SK-N-SH treated with all-trans-retinoic acid at 6 μM for 48 hours (cell line): ENCODE data around the gene HDDC3.

ENCODE experiments used
- ARNTL ChIP-seq: fragments of 450-650 bp; formaldehyde crosslinking; IDR thresholded peaks from 2 replicates; pipeline ENCODE4 v1.5.0; 2020; ENCODE audit warnings: low read depth, mild to moderate bottlenecking, moderate library complexity, borderline replicate concordance
- BACH2 ChIP-seq: fragments of 250-450 bp; sonication (Bioruptor Pico); IDR thresholded peaks from 2 replicates; pipeline ENCODE4 v1.9.0; 2021; ENCODE audit warnings: mild to moderate bottlenecking, borderline replicate concordance
- CREB5 ChIP-seq: fragments of 250-450 bp; sonication (Bioruptor Pico); IDR thresholded peaks from 2 replicates; pipeline ENCODE4 v1.5.1; 2020; ENCODE audit warnings: low read depth, mild to moderate bottlenecking, moderate library complexity
- CSDC2 ChIP-seq: fragments of 250-450 bp; sonication (Bioruptor Pico); IDR thresholded peaks from 2 replicates; pipeline ENCODE4 v1.5.0; 2020; ENCODE audit warnings: mild to moderate bottlenecking, moderate library complexity
- CSRNP3 ChIP-seq: fragments of 250-450 bp; sonication (Bioruptor Pico); IDR thresholded peaks from 2 replicates; pipeline ENCODE4 v1.5.1; 2021; ENCODE audit warnings: mild to moderate bottlenecking, moderate library complexity
- GLIS3 ChIP-seq: fragments of 250-450 bp; sonication (Bioruptor Pico); IDR thresholded peaks from 2 replicates; pipeline ENCODE4 v1.5.0; 2020; ENCODE audit warnings: mild to moderate bottlenecking, moderate library complexity
- RARB ChIP-seq: fragments of 250-450 bp; sonication (Bioruptor Pico); IDR thresholded peaks from 2 replicates; pipeline ENCODE4 v1.8.0; 2021; ENCODE audit warnings: mild to moderate bottlenecking, moderate library complexity
- TOX ChIP-seq: fragments of 250-450 bp; sonication (Bioruptor Pico); IDR thresholded peaks from 2 replicates; pipeline ENCODE4 v1.8.0; 2021; ENCODE audit warnings: mild to moderate bottlenecking, moderate library complexity, borderline replicate concordance
- ZFP30 ChIP-seq: fragments of 450-650 bp; formaldehyde crosslinking; IDR thresholded peaks from 2 replicates; pipeline ENCODE4 v1.5.0; 2022; ENCODE audit warnings: mild to moderate bottlenecking, moderate library complexity
- ZNF565 ChIP-seq: fragments of 450-650 bp; formaldehyde crosslinking; conservative IDR thresholded peaks from 2 replicates; pipeline ENCODE4 v1.5.0; 2020; ENCODE audit warnings: low read depth, mild to moderate bottlenecking, moderate library complexity
- ZNF70 ChIP-seq: fragments of 450-650 bp; formaldehyde crosslinking; IDR thresholded peaks from 2 replicates; pipeline ENCODE4 v1.5.0; 2020; ENCODE audit warnings: mild to moderate bottlenecking, moderate library complexity

GRCh38 chr15:90901175-90902039 is 30.9 kb downstream of the HDDC3 start:
- TF ChIP-seq CREB5 (CRISPR knock-in tag), result no peak
- TF ChIP-seq CSDC2 (CRISPR knock-in tag), result no peak
- TF ChIP-seq GLIS3 (CRISPR knock-in tag), result no peak
- no peak for TF ChIP-seq TOX (CRISPR knock-in tag)
- TF ChIP-seq ZFP30 (CRISPR knock-in tag), result no peak
- no peak for TF ChIP-seq BACH2 (CRISPR knock-in tag)
- no peak for TF ChIP-seq ZNF70 (CRISPR knock-in tag)
- TF ChIP-seq RARB, result no peak
- no peak for TF ChIP-seq ARNTL (CRISPR knock-in tag)
- no peak for TF ChIP-seq CSRNP3 (CRISPR knock-in tag)
- TF ChIP-seq ZNF565, result no peak
